Measurements from ENCODE around the gene OSBPL10.

DNA sequence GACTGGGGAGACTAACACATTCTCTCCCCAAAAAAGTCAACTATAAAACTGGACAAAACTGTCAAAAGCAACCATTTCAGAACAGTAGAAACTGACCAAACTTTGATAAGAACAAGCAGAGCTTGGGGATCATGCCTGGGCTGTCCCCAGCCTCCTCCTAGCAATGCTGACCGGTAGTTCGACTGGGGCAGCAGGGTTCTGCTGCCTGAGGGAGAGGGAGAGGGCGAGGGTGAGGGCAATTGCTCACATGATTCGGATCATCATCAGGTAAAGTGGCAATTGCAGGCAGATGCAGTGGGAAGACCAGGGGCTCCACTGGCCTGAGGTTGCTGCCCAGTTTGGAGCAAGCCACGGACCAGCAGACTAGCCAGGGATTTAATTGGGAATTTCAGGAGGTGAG is 88.6 kb downstream of the OSBPL10 start:
- no peak for TF ChIP-seq POLR2A (IDR thresholded peaks at IDR 0.05; ENCODE audit: control extremely low read depth in 1 of 2, low read depth in 2 of 2, low read length in 2 of 2)
- TF ChIP-seq, protein P1, sequence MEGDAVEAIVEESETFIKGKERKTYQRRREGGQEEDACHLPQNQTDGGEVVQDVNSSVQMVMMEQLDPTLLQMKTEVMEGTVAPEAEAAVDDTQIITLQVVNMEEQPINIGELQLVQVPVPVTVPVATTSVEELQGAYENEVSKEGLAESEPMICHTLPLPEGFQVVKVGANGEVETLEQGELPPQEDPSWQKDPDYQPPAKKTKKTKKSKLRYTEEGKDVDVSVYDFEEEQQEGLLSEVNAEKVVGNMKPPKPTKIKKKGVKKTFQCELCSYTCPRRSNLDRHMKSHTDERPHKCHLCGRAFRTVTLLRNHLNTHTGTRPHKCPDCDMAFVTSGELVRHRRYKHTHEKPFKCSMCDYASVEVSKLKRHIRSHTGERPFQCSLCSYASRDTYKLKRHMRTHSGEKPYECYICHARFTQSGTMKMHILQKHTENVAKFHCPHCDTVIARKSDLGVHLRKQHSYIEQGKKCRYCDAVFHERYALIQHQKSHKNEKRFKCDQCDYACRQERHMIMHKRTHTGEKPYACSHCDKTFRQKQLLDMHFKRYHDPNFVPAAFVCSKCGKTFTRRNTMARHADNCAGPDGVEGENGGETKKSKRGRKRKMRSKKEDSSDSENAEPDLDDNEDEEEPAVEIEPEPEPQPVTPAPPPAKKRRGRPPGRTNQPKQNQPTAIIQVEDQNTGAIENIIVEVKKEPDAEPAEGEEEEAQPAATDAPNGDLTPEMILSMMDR (IDR thresholded peaks at IDR 0.05; ENCODE audit: control extremely low read depth in 1 of 3, insufficient read depth in 1 of 3, low read depth in 1 of 3, low read length in 3 of 3) = no peak
